B cell (primary cell): ENCODE measurements around the gene AIRE. TPM values are rescaled to one million over a fixed set of nuclear protein-coding genes. Genes with fewer than 3 reads are reported as not detected.

Experiments used
- ATAC-seq: fragments of 200-7000 bp; cut with Tn5 transposase; one replicate; pipeline ENCODE4 v1.10.0; 2021; ENCODE audit warnings: low read depth, mild to moderate bottlenecking, moderate number of reproducible peaks, moderate library complexity
- CTCF ChIA-PET: fragments of 350-600 bp; sonication (Branson Sonifier 250); formaldehyde crosslinking; loops from one replicate; lab custom pipeline; 2021; ENCODE audit warnings: antibody characterized with exemption, inconsistent platforms; lab: Charles Lee
- POLR2A ChIA-PET: fragments of 350-600 bp; sonication (Branson Sonifier 250); formaldehyde crosslinking; loops from one replicate; lab custom pipeline; 2021; ENCODE audit warnings: antibody characterized with exemption; lab: Charles Lee
- DNase-seq: peaks from one replicate; pipeline ENCODE4 v3.0.0; 2013
- H2AFZ ChIP-seq: 2 replicates; pipeline ENCODE4 v1.6.1; 2012; ENCODE audit warnings: mild to moderate bottlenecking, low read depth, low read length; ENCODE audit not compliant: insufficient read depth, poor library complexity, severe bottlenecking
- H3K27ac ChIP-seq, 2 donors: 1 replicate in 1 of 2; 2 replicates in 1 of 2; pipeline ENCODE4 v1.5.1; 2012 to 2013; ENCODE audit warnings: low read length in 2 of 2, mild to moderate bottlenecking in 2 of 2, moderate library complexity in 1 of 2
- H3K27me3 ChIP-seq, 4 experiments: fragments of 200-600 bp in 1 of 4; sonication (generic) in 1 of 4; replicated peaks in 1 of 4; 1 replicate in 2 of 4; 2 replicates in 2 of 4; pipeline versions ENCODE4 v1.6.1 to v1.7.0; 2013 to 2016; ENCODE audit warnings: low read length in 3 of 4, mild to moderate bottlenecking in 2 of 4, mixed read lengths in 1 of 4, moderate library complexity in 1 of 4; ENCODE audit not compliant: insufficient read depth in 4 of 4, control insufficient read depth in 3 of 4; ENCODE audit errors: control extremely low read depth in 1 of 4
- H3K36me3 ChIP-seq, 2 experiments: replicated peaks in 1 of 2; 1 replicate in 1 of 2; 2 replicates in 1 of 2; pipeline versions ENCODE4 v1.6.1 to v1.7.1; 2013; ENCODE audit warnings: low read length in 1 of 2; ENCODE audit not compliant: insufficient read depth in 2 of 2, control insufficient read depth in 1 of 2; ENCODE audit errors: control extremely low read depth in 1 of 2, extremely low read depth in 1 of 2
- H3K4me1 ChIP-seq, 2 donors: fragments of 200-600 bp in 1 of 2; sonication (generic) in 1 of 2; 1 replicate in 1 of 2; 2 replicates in 1 of 2; pipeline versions ENCODE4 v1.5.1 to v1.6.1; 2013 to 2017; ENCODE audit warnings: low read length in 2 of 2; ENCODE audit not compliant: control insufficient read depth in 2 of 2, insufficient read depth in 2 of 2
- H3K4me2 ChIP-seq: replicated peaks from 2 replicates; pipeline ENCODE3; 2012; ENCODE audit warnings: mild to moderate bottlenecking, low read depth, low read length; ENCODE audit not compliant: poor library complexity, severe bottlenecking
- H3K4me3 ChIP-seq, 5 experiments: fragments of 200-600 bp in 1 of 5; sonication (generic) in 1 of 5; 1 replicate in 3 of 5; 2 replicates in 2 of 5; pipeline versions ENCODE4 v1.5.1 to v1.7.0; 2011 to 2016; ENCODE audit warnings: low read length in 4 of 5, mild to moderate bottlenecking in 4 of 5, low read depth in 2 of 5, control low read depth in 1 of 5, moderate library complexity in 1 of 5; ENCODE audit not compliant: insufficient read depth in 1 of 5; ENCODE audit errors: control extremely low read depth in 1 of 5, extremely low read depth in 1 of 5
- H3K79me2 ChIP-seq: fragments of 200-600 bp; sonication (generic); one replicate; pipeline ENCODE4 v1.6.0; 2016; ENCODE audit warnings: low read length; ENCODE audit not compliant: control insufficient read depth, insufficient read depth
- H3K9ac ChIP-seq: fragments of 200-600 bp; sonication (generic); 2 replicates; pipeline ENCODE4 v1.6.1; 2017; ENCODE audit warnings: mild to moderate bottlenecking, low read length, moderate library complexity
- H3K9me3 ChIP-seq, 3 donors: one replicate each; pipeline versions ENCODE4 v1.6.1 to v1.7.1; 2013; ENCODE audit warnings: low read length in 2 of 3; ENCODE audit not compliant: control insufficient read depth in 2 of 3, insufficient read depth in 1 of 3; ENCODE audit errors: control extremely low read depth in 1 of 3
- H4K20me1 ChIP-seq: 2 replicates; pipeline ENCODE4 v1.6.0; 2012; ENCODE audit warnings: mild to moderate bottlenecking, low read length; ENCODE audit not compliant: insufficient read depth, control insufficient read depth, poor library complexity, severe bottlenecking
- H3K27ac Mint-ChIP-seq: one replicate; pipeline ENCODE4 v1.8.0; 2021; ENCODE audit warnings: mixed read lengths
- H3K27me3 Mint-ChIP-seq: one replicate; pipeline ENCODE4 v1.8.0; 2021; ENCODE audit warnings: mixed read lengths
- H3K4me1 Mint-ChIP-seq: one replicate; pipeline ENCODE4 v1.8.0; 2021; ENCODE audit warnings: mixed read lengths
- H3K4me3 Mint-ChIP-seq: one replicate; pipeline ENCODE4 v1.8.0; 2021; ENCODE audit warnings: mixed read lengths
- H3K9me3 Mint-ChIP-seq: one replicate; pipeline ENCODE4 v1.8.0; 2022; ENCODE audit warnings: mixed read lengths; ENCODE audit not compliant: insufficient read depth
- CTCF ChIP-seq: fragments of 200-600 bp; IDR thresholded peaks from one replicate; pipeline ENCODE4 v1.8.0; 2022; ENCODE audit warnings: antibody characterized with exemption, mild to moderate bottlenecking
- EZH2 ChIP-seq: IDR thresholded peaks from 2 replicates; pipeline ENCODE4 v1.6.1; 2012; ENCODE audit warnings: borderline replicate concordance, low read depth, mild to moderate bottlenecking, moderate library complexity, low read length; ENCODE audit not compliant: insufficient read depth, poor library complexity, severe bottlenecking
- WGBS: methylation state at CpG from one replicate; pipeline ENCODE4 v1.1.5; 2013; ENCODE audit warnings: missing lambda C conversion rate; ENCODE audit not compliant: insufficient coverage; 5-methylcytosine and 5-hydroxymethylcytosine counted together
- intact Hi-C: fragments of 100-400 bp; cut with micrococcal nuclease; formaldehyde crosslinking; loops from one replicate; pipeline ENCODE4 v1.10.0; 2022
- polyA plus RNA-seq: library from polyadenylated mRNA; depleted of rRNA; stranded (reverse); fragments of >200 nt; gene quantifications from 2 replicates; pipeline ENCODE4 v1.2.3, GENCODE V29; 2012
- total RNA-seq, 2 donors: library from RNA; stranded (reverse); fragments of 120-200 nt in 1 of 2; gene quantifications; 1 replicate in 1 of 2; 2 replicates in 1 of 2; pipeline versions ENCODE4 v1.2.3 to v1.2.4, GENCODE V29; 2013 to 2022

The AIRE gene
- total and polyA plus RNA-seq, 2 donors (not counting 1 experiment from before 2014, with no cell fraction given) = 0.37 TPM; not detected in 1

- Histone ChIP-seq H4K20me1 (peaks cover 48% of the 10 kb centered on the region), H3K4me1 (no peaks in the 10 kb centered on the region), H3K27ac (no peak overlapping the region), H3K4me2 (no peak overlapping the region), H3K9me3 (no peaks in the 10 kb centered on the region), H3K79me2 (no peaks in the 10 kb centered on the region), H3K9ac (no peak overlapping the region), H3K27me3 (no peaks in the 10 kb centered on the region), H3K36me3 (peaks cover 0 to 54% of the 10 kb centered on the region in 2 experiments), H2AFZ (no peak overlapping the region), H3K4me3 (no peak overlapping the region)
- Mint-ChIP-seq H3K27ac (no peak overlapping the region), H3K4me1 (no peaks in the 10 kb centered on the region), H3K4me3 (no peak overlapping the region), H3K27me3 (no peaks in the 10 kb centered on the region), H3K9me3 (no peaks in the 10 kb centered on the region)
- CTCF ChIA-PET = no interaction called here
- TF ChIP-seq CTCF (no peak), EZH2 (no peak)
- 98% methylated on average over 37 of the region's 37 CpGs for WGBS
- POLR2A ChIA-PET = no interaction called here
- intact Hi-C loops = no loop called here
- ATAC-seq (no peak), DNase-seq (no peak)
Observed at GRCh38 chr21:44324106-44324853, 38.6 kb downstream of the AIRE start.

GRCh38 chr21:44324854-44325107, 39.1 kb downstream of the AIRE start:
- no peaks in the 10 kb centered on the region for H3K4me1 Mint-ChIP-seq
- ChIA-PET POLR2A (interaction anchor here (1.5 kb wide), 1 partner anchor 14 kb away, joined by 3 read pairs; no protein-coding TSS in a partner anchor), CTCF (no interaction called here)
- ATAC-seq = no peak
- no peak overlapping the region for H3K27ac Mint-ChIP-seq
- intact Hi-C loops = no loop called here
- H3K9me3 Mint-ChIP-seq = no peaks in the 10 kb centered on the region
- no peak for DNase-seq
- WGBS = 93% methylated on average over 9 of the region's 11 CpGs
- Histone ChIP-seq H3K9ac (no peak overlapping the region), H3K27me3 (no peaks in the 10 kb centered on the region), H3K27ac (no peak overlapping the region), H4K20me1 (peaks cover 48% of the 10 kb centered on the region), H3K4me3 (no peak overlapping the region), H3K9me3 (no peaks in the 10 kb centered on the region), H3K79me2 (no peaks in the 10 kb centered on the region), H3K36me3 (peaks cover 0 to 50% of the 10 kb centered on the region in 2 experiments), H2AFZ (no peak overlapping the region), H3K4me1 (no peaks in the 10 kb centered on the region), H3K4me2 (no peak overlapping the region)
- no peaks in the 10 kb centered on the region for H3K27me3 Mint-ChIP-seq
- no peak overlapping the region for H3K4me3 Mint-ChIP-seq
- TF ChIP-seq CTCF = no peak
